Measurements from ENCODE around the gene RRAS2. TPM values are rescaled to one million over a fixed set of nuclear protein-coding genes. Genes with fewer than 3 reads are reported as not detected.

The RRAS2 gene
- total and polyA plus RNA-seq, 9 of the 15 experiments (the other 6 are each of a cell fraction or from before 2014, with no cell fraction given), result 9.4 to 47.5 (median 37.6) TPM

DNA sequence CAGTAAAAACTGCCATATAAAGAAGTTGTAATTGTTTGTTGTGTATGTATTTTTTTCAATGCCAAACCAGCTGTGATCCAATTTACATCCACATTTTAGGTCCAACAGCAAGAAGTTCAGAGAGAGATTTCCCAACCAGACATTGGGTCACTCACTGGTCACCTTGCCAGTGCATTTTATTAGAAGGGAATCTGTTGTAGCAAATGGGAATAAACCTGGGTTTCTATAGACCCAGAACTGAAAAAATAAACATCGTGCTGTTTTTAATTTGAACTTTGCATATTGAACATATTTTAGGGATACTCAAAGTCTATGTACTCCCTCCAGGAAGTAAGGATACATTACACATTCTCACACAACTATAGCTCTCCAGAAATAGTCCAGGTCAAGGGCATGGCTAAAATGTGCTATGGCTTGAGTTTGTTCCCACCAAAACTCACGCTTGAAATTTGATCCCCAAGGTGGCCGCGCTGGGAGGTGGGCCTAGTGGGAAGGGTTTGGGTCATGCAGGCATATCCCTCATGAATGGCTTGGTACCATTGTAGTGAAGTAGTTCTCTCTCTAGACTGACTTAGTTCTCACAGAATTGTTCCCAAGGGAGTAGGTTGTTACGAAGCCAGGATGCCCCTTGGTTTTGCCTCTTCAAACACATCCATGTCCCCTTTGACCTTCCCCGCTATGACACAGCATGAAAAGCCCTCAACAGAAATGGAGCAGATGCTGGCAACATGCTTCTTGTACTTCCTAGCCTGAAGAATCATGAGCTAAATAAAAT, 90.9 kb downstream of the RRAS2 start:
- in situ Hi-C loops (cut with MboI), result no loop called here
- ChIA-PET CTCF (ENCODE audit: low intra/inter-chr PET ratio) (no interaction called here), POLR2A (no interaction called here)
- no peak for DNase-seq (ENCODE audit: extremely low read depth in 1 of 4, low spot score in 3 of 4)
- 86% methylated on average over 6 of the region's 6 CpGs for WGBS (ENCODE audit: insufficient coverage, low coverage, missing lambda C conversion rate)
- Histone ChIP-seq H3K9me1 (ENCODE audit: control insufficient read depth, insufficient read depth, low read length) (no peaks in the 10 kb centered on the region), H3K4me1 (replicated peaks in 1 of 2; ENCODE audit: control insufficient read depth in 2 of 2, insufficient read depth in 2 of 2, low read length in 2 of 2) (no peaks in the 10 kb centered on the region; a peak in 1 of 5 replicates), H4K20me1 (replicated peaks; ENCODE audit: control insufficient read depth, insufficient read depth, low read length) (no peaks in the 10 kb centered on the region), H3K4me3 (no peak overlapping the region), H2AFZ (ENCODE audit: low read depth, low read length) (no peak overlapping the region), H3K79me2 (ENCODE audit: control insufficient read depth, insufficient read depth, low read length) (no peaks in the 10 kb centered on the region), H3K4me2 (ENCODE audit: insufficient read depth, low read length) (no peak overlapping the region), H3K9ac (ENCODE audit: insufficient read depth in 1 of 2, low read depth in 2 of 2, low read length in 2 of 2) (no peak overlapping the region), H3K27me3 (ENCODE audit: control insufficient read depth in 2 of 2, insufficient read depth in 2 of 2, low read length in 2 of 2) (no peaks in the 10 kb centered on the region), H3K36me3 (ENCODE audit: control insufficient read depth, insufficient read depth, low read length) (no peaks in the 10 kb centered on the region), H3K27ac (ENCODE audit: extremely low read depth, low read depth, low read length) (no peak overlapping the region), H3K9me3 (replicated peaks; ENCODE audit: control insufficient read depth, insufficient read depth, low read depth, low read length) (no peaks in the 10 kb centered on the region)
- no peak for FAIRE-seq
- BruUV-seq (replicated peaks), result no TSS peak
- intact Hi-C loops (cut with micrococcal nuclease), result no loop called here
- ATAC-seq, result no peak
- TF ChIP-seq, protein P1, sequence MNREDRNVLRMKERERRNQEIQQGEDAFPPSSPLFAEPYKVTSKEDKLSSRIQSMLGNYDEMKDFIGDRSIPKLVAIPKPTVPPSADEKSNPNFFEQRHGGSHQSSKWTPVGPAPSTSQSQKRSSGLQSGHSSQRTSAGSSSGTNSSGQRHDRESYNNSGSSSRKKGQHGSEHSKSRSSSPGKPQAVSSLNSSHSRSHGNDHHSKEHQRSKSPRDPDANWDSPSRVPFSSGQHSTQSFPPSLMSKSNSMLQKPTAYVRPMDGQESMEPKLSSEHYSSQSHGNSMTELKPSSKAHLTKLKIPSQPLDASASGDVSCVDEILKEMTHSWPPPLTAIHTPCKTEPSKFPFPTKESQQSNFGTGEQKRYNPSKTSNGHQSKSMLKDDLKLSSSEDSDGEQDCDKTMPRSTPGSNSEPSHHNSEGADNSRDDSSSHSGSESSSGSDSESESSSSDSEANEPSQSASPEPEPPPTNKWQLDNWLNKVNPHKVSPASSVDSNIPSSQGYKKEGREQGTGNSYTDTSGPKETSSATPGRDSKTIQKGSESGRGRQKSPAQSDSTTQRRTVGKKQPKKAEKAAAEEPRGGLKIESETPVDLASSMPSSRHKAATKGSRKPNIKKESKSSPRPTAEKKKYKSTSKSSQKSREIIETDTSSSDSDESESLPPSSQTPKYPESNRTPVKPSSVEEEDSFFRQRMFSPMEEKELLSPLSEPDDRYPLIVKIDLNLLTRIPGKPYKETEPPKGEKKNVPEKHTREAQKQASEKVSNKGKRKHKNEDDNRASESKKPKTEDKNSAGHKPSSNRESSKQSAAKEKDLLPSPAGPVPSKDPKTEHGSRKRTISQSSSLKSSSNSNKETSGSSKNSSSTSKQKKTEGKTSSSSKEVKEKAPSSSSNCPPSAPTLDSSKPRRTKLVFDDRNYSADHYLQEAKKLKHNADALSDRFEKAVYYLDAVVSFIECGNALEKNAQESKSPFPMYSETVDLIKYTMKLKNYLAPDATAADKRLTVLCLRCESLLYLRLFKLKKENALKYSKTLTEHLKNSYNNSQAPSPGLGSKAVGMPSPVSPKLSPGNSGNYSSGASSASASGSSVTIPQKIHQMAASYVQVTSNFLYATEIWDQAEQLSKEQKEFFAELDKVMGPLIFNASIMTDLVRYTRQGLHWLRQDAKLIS (CRISPR knock-in tag; IDR thresholded peaks at IDR 0.05), result no peak
- TF ChIP-seq HNRNPH1 (optimal IDR thresholded peaks at IDR 0.05; ENCODE audit: low read depth, low read length), result no peak
- TF ChIP-seq ATF7 (IDR thresholded peaks at IDR 0.05), result no peak
- TF ChIP-seq FOXJ3 (CRISPR knock-in tag; IDR thresholded peaks at IDR 0.05), result no peak
- TF ChIP-seq, protein P2, sequence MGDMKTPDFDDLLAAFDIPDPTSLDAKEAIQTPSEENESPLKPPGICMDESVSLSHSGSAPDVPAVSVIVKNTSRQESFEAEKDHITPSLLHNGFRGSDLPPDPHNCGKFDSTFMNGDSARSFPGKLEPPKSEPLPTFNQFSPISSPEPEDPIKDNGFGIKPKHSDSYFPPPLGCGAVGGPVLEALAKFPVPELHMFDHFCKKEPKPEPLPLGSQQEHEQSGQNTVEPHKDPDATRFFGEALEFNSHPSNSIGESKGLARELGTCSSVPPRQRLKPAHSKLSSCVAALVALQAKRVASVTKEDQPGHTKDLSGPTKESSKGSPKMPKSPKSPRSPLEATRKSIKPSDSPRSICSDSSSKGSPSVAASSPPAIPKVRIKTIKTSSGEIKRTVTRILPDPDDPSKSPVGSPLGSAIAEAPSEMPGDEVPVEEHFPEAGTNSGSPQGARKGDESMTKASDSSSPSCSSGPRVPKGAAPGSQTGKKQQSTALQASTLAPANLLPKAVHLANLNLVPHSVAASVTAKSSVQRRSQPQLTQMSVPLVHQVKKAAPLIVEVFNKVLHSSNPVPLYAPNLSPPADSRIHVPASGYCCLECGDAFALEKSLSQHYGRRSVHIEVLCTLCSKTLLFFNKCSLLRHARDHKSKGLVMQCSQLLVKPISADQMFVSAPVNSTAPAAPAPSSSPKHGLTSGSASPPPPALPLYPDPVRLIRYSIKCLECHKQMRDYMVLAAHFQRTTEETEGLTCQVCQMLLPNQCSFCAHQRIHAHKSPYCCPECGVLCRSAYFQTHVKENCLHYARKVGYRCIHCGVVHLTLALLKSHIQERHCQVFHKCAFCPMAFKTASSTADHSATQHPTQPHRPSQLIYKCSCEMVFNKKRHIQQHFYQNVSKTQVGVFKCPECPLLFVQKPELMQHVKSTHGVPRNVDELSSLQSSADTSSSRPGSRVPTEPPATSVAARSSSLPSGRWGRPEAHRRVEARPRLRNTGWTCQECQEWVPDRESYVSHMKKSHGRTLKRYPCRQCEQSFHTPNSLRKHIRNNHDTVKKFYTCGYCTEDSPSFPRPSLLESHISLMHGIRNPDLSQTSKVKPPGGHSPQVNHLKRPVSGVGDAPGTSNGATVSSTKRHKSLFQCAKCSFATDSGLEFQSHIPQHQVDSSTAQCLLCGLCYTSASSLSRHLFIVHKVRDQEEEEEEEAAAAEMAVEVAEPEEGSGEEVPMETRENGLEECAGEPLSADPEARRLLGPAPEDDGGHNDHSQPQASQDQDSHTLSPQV (IDR thresholded peaks at IDR 0.05), result no peak
- no peak for TF ChIP-seq WHSC1 (IDR thresholded peaks at IDR 0.05; ENCODE audit: low read length)
- TF ChIP-seq, protein P3, sequence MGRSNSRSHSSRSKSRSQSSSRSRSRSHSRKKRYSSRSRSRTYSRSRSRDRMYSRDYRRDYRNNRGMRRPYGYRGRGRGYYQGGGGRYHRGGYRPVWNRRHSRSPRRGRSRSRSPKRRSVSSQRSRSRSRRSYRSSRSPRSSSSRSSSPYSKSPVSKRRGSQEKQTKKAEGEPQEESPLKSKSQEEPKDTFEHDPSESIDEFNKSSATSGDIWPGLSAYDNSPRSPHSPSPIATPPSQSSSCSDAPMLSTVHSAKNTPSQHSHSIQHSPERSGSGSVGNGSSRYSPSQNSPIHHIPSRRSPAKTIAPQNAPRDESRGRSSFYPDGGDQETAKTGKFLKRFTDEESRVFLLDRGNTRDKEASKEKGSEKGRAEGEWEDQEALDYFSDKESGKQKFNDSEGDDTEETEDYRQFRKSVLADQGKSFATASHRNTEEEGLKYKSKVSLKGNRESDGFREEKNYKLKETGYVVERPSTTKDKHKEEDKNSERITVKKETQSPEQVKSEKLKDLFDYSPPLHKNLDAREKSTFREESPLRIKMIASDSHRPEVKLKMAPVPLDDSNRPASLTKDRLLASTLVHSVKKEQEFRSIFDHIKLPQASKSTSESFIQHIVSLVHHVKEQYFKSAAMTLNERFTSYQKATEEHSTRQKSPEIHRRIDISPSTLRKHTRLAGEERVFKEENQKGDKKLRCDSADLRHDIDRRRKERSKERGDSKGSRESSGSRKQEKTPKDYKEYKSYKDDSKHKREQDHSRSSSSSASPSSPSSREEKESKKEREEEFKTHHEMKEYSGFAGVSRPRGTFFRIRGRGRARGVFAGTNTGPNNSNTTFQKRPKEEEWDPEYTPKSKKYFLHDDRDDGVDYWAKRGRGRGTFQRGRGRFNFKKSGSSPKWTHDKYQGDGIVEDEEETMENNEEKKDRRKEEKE (IDR thresholded peaks at IDR 0.05; ENCODE audit: borderline replicate concordance in 1 of 2, control insufficient read depth in 1 of 2, low read depth in 2 of 2, low read length in 1 of 2), result no peak
- TF ChIP-seq HSF4 (CRISPR knock-in tag; IDR thresholded peaks at IDR 0.05; ENCODE audit: borderline replicate concordance), result no peak
- TF ChIP-seq HDAC8 (tag; IDR thresholded peaks at IDR 0.05), result no peak
- TF ChIP-seq SMARCE1 (IDR thresholded peaks at IDR 0.05), result no peak
